ENCODE data around the gene PRPF19. TPM values are rescaled to one million over a fixed set of nuclear protein-coding genes. Genes with fewer than 3 reads are reported as not detected.

Gene PRPF19
- total RNA-seq, 1 donor from 2014 or later, result 36.5 TPM

DNA sequence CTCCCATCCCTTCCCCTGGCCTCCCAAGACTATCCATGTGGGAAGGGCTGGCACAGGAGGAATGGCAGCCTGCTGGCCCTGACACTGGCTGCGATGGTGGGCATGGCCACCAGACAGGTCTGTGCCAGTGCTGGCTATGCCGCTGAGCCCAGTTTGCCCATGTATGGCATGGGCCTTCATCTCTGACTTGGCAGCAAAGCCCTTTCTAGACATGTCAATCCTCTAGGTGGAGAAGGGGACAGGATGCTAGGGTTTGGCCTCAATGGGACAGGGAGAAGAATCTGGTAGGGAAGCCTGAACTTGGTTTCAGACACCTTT is 30.3 kb downstream of the PRPF19 start:
- intact Hi-C loops (cut with micrococcal nuclease), result no loop called here
- Histone ChIP-seq H3K4me3 (no peak overlapping the region), H3K4me1 (peaks cover 65% of the 10 kb centered on the region), H3K36me3 (peaks cover 13% of the 10 kb centered on the region), H3K27me3 (ENCODE audit: low read depth) (no peaks in the 10 kb centered on the region), H3K9me3 (replicated peaks) (no peaks in the 10 kb centered on the region), H3K27ac (replicated peaks) (peak overlapping the region; percentile 84)
- TF ChIP-seq, protein P1, sequence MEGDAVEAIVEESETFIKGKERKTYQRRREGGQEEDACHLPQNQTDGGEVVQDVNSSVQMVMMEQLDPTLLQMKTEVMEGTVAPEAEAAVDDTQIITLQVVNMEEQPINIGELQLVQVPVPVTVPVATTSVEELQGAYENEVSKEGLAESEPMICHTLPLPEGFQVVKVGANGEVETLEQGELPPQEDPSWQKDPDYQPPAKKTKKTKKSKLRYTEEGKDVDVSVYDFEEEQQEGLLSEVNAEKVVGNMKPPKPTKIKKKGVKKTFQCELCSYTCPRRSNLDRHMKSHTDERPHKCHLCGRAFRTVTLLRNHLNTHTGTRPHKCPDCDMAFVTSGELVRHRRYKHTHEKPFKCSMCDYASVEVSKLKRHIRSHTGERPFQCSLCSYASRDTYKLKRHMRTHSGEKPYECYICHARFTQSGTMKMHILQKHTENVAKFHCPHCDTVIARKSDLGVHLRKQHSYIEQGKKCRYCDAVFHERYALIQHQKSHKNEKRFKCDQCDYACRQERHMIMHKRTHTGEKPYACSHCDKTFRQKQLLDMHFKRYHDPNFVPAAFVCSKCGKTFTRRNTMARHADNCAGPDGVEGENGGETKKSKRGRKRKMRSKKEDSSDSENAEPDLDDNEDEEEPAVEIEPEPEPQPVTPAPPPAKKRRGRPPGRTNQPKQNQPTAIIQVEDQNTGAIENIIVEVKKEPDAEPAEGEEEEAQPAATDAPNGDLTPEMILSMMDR (IDR thresholded peaks at IDR 0.05; ENCODE audit: borderline replicate concordance), result no peak
- DNase-seq, result no peak

DNA sequence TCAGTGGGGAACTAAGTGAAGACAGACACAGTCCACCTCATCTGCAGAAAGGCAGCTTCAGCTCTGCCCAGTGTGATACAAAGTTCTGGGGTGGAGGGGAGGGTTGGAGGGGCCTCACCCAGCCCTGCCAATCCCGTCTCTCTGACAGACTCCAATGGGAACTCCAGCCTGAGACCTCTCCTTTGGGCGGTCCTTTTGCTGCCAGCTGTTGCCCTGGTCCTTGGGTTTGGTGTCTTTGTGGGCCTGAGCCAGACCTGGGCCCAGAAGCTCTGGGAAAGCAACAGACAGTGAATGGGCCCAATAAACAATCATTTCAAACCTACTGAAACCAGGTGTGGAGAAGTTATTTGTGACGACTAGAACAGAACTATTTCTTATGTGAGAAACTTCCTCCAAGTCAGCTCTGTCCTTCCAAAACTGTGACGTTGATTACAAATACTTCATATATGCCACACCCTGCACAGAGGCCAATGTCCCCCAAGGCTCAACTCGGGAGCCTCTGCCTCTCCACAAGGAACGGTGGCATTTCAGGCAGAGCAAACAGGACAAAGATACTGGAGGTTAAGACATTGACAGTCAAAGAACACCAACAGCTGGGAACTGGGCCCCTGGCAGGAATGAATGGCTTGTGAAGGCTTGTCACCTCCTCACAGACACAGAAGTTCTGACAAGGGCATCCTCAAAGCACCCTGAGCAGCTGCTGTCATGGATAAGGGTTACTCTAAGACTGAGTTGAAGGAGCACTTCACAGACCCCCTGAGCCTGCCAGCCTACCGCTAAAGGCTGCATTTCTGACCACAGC is 30.8 kb downstream of the PRPF19 start:
- Histone ChIP-seq H3K4me3 (no peak overlapping the region), H3K9me3 (replicated peaks) (no peaks in the 10 kb centered on the region), H3K4me1 (peaks cover 71% of the 10 kb centered on the region), H3K36me3 (peaks cover 8% of the 10 kb centered on the region), H3K27me3 (ENCODE audit: low read depth) (no peaks in the 10 kb centered on the region), H3K27ac (replicated peaks) (peak overlapping the region; percentile 84)
- TF ChIP-seq, protein P1 (IDR thresholded peaks at IDR 0.05; ENCODE audit: borderline replicate concordance), result no peak
- no peak for DNase-seq
- intact Hi-C loops (cut with micrococcal nuclease), result no loop called here

GRCh38 chr11:60874421-60875365 is 31.7 kb downstream of the PRPF19 start:
- Histone ChIP-seq H3K27ac (replicated peaks) (no peak overlapping the region), H3K4me1 (peaks cover 75% of the 10 kb centered on the region), H3K4me3 (no peak overlapping the region), H3K9me3 (replicated peaks) (no peaks in the 10 kb centered on the region), H3K27me3 (ENCODE audit: low read depth) (no peaks in the 10 kb centered on the region), H3K36me3 (no peaks in the 10 kb centered on the region)
- intact Hi-C loops (cut with micrococcal nuclease), result no loop called here
- TF ChIP-seq, protein P1 (IDR thresholded peaks at IDR 0.05; ENCODE audit: borderline replicate concordance), result no peak
- DNase-seq, result no peak

GRCh38 chr11:60873533-60873932 is 32.9 kb downstream of the PRPF19 start:
- no peak for DNase-seq
- H3K27me3 ChIP-seq (ENCODE audit: low read depth), result no peaks in the 10 kb centered on the region

GRCh38 chr11:60872961-60873524 is 33.3 kb downstream of the PRPF19 start:
- H3K4me1 ChIP-seq, result peaks cover 67% of the 10 kb centered on the region
- no peaks in the 10 kb centered on the region for H3K9me3 ChIP-seq (replicated peaks)
- no peaks in the 10 kb centered on the region for H3K27me3 ChIP-seq (ENCODE audit: low read depth)
- H3K27ac ChIP-seq (replicated peaks), result peak overlapping the region; percentile 76
- no peaks in the 10 kb centered on the region for H3K36me3 ChIP-seq
- intact Hi-C loops (cut with micrococcal nuclease), result no loop called here
- DNase-seq, result no peak
- TF ChIP-seq, protein P1 (IDR thresholded peaks at IDR 0.05; ENCODE audit: borderline replicate concordance), result no peak
- H3K4me3 ChIP-seq, result no peak overlapping the region

More at GRCh38 chr11:60873533-60873932, 32.9 kb downstream of the PRPF19 start:
- Histone ChIP-seq H3K9me3 (replicated peaks) (no peaks in the 10 kb centered on the region), H3K4me1 (peaks cover 72% of the 10 kb centered on the region), H3K36me3 (no peaks in the 10 kb centered on the region), H3K4me3 (no peak overlapping the region), H3K27ac (replicated peaks) (peak overlapping the region; percentile 76)
- intact Hi-C loops (cut with micrococcal nuclease), result no loop called here
- TF ChIP-seq, protein P1 (IDR thresholded peaks at IDR 0.05; ENCODE audit: borderline replicate concordance), result no peak
